ENCODE data around the gene MED6.

The MED6 gene

GRCh38 chr14:70597731-70598130 lies 2.7 kb downstream of the MED6 start:
- DNase-seq (ENCODE audit: low read depth): peak; percentile 47

DNA sequence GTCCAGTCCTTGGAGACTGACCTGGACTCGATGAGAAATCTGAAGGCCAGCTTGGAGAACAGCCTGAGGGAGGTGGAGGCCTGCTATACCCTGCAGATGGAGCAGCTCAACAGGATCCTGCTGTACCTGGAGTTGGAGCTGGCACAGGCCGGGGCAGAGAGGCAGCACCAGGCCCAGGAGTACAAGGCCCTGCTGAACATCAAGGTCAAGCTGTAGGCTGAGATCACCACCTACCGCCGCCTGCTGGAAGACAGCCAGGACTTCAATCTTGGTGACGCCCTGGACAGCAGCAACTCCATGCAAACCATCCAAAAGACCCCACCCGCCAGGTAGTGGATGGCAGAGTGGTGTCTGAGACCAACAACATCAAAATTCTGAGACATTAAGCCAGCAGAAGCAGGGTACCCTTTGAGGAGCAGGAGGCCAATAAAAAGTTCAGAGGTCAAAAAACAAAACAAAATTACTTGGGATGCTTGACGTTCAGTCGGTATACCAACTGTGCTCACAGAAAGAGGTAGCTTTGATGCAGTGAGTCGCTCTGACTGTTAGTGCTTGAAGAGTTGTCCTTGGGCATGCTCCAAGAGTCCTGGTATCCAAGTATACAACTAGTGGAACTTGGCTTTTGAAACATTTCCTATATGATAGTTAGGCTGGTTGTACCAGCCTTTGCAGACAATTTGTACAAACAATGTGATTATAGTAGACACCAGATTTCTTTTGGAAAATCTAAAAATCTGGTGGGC lies 4.8 kb downstream of the MED6 start:
- DNase-seq (ENCODE audit: low read depth): no peak

- no peak for DNase-seq (ENCODE audit: low read depth)
Observed at GRCh38 chr14:70594461-70594860, 6.0 kb downstream of the MED6 start.

DNA sequence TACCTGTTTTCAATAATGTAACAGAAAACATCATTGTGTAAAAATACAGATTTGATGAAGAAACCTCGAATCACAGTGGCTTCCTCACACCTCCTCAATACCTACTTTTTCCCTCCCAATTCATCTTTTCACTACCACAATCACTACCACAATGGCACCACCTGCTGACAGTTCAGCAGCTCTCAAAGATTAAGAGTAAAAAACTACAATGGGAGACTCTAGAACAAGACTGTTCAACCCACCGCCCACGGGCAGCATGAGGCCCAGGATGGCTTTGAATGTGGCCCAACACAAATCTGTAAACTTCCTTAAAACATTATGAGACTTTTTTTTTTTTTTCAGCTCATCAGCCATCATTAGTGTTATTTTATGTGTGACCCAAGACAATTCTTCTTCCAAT lies 15.2 kb downstream of the MED6 start:
- DNase-seq (ENCODE audit: low read depth): no peak

- DNase-seq (ENCODE audit: low read depth): peak; percentile 34
Observed at GRCh38 chr14:70576891-70577290, 23.6 kb downstream of the MED6 start.

GRCh38 chr14:70573050-70573449 lies 27.4 kb downstream of the MED6 start:
- DNase-seq (ENCODE audit: low read depth): no peak

- DNase-seq (ENCODE audit: low read depth): no peak
Observed at GRCh38 chr14:70571139-70571538, 29.3 kb downstream of the MED6 start.

DNA sequence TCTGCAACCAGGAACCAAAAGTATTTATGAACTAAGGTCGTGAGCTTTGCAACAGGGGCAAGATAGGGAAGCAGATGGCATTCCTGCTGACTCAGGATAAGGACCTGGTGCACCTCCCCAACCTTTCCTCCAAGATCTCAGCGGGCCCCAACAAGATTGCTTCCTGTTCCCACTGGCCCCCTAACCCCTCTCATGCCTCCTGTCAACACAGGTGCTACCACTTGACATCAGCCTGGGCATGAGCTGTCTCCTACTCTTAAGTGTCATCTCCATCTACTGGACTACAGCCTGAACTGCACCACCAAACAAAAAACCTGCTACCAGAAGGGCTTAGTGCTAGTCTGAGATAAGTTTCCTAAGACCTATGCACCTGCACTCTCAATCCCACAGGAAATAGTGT lies 32.7 kb downstream of the MED6 start:
- peak; percentile 48 for DNase-seq (ENCODE audit: low read depth)

GRCh38 chr14:70563869-70564268 lies 36.6 kb downstream of the MED6 start:
- DNase-seq (ENCODE audit: low read depth): no peak

- DNase-seq (ENCODE audit: low read depth): no peak
Observed at GRCh38 chr14:70563417-70563816, 37.0 kb downstream of the MED6 start.

DNA sequence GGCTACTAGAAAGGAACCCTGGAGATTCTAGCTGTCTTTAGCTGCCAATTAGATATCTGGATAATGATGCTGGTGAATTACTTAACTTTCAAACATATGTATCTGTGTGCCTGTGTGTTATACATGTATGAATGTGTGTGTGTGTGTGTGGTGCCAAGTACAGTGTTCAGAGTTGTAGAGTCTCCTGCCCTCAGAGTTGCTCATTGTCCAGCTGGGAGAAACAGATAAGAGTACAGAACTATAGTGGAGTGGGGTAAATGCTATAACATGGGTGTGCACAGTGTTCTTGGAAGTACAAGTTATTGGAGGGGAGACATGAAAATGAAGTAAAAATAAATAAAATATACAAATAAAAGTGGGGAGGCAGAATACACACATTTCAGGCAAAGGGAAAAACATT lies 42.1 kb downstream of the MED6 start:
- no peak for DNase-seq (ENCODE audit: low read depth)

GRCh38 chr14:70555890-70556289 lies 44.6 kb downstream of the MED6 start:
- peak; percentile 5 for DNase-seq (ENCODE audit: low read depth)

GRCh38 chr14:70538087-70538486 lies 62.4 kb downstream of the MED6 start:
- no peak for DNase-seq (ENCODE audit: low read depth)

DNA sequence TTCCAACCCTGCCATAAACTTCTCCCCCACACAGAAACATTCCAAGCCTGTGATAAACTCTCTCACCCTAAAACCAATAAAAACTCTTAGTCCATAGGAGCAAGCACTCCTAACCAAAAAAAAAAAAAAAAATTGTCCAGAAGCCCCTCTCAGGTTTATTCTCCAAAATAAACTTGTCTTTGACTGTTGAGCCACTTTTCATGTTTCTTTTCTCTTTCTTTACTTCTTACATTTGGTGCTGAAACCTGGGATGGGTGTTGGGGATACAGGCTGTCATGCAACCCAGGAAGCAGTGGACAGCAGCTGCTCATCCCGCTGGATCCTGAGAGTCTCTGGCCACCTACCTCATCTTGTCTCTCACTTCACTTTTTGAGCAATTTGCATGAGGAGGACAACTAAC lies 63.6 kb downstream of the MED6 start:
- no peak for DNase-seq (ENCODE audit: low read depth)

DNA sequence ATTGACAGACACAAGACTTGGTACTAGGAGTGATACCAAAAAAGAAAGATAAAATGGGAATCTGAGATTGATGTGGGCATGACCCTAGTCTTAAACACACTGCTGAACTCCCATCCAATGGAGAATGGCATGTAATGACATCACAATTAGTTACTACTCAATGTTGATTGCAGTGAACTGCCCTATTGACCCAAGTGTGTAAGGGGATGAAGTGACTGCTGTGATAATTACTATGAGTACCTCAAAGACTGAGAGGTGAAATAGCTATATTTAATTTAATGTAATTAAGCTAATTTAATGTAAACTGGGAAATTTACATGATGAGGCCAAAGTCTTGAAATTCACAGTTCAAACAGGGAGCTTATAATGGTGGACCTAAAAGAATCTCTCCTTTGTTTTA lies 65.6 kb downstream of the MED6 start, which contains the start of gene ADAM20:
TSS of gene ADAM20 (minus strand) at position 101 of the 400 bp plus-strand sequence. CDS start 10,247 bp downstream, outside the sequence.
- no peak for DNase-seq (ENCODE audit: low read depth)

Data from amniotic epithelial cell (primary cell).